Measurements from ENCODE around the gene KLHDC7A. TPM values are rescaled to one million over a fixed set of nuclear protein-coding genes. Genes with fewer than 3 reads are reported as not detected.

The KLHDC7A gene
- polyA plus RNA-seq (2011; rRNA removed) (not detected in 2 replicates), polyA minus RNA-seq (2011; rRNA and poly(A)+ RNA removed) (not detected in 2 replicates)

- ChIA-PET POLR2A (no interaction called here), CTCF (no interaction called here)
- H3K27me3 ChIP-seq (ENCODE audit: control insufficient read depth, insufficient read depth, low read length) = no peaks in the 10 kb centered on the region
- no peaks in the 10 kb centered on the region for H3K36me3 ChIP-seq (ENCODE audit: control insufficient read depth, insufficient read depth, low read length)
- no peak for TF ChIP-seq CTCF (IDR thresholded peaks at IDR 0.05; ENCODE audit: insufficient read depth, low read depth, low read length)
- no peak for DNase-seq (ENCODE audit: low read depth)
- no peak within 1 kb of the TSS for H3K4me3 ChIP-seq (ENCODE audit: low read depth, low read length)
Measured at GRCh38 chr1:18480315-18481189, at the start of gene KLHDC7A. TSS of gene KLHDC7A (plus strand) at chr1:18480930. CDS start at chr1:18480982, 52 bp downstream.

- DNase-seq (ENCODE audit: low read depth) = no peak
- H3K36me3 ChIP-seq (ENCODE audit: control insufficient read depth, insufficient read depth, low read length) = no peaks in the 10 kb centered on the region
- ChIA-PET POLR2A (no interaction called here), CTCF (no interaction called here)
- no peak for TF ChIP-seq CTCF (IDR thresholded peaks at IDR 0.05; ENCODE audit: insufficient read depth, low read depth, low read length)
- no peak overlapping the region for H3K4me3 ChIP-seq (ENCODE audit: low read depth, low read length)
- H3K27me3 ChIP-seq (ENCODE audit: control insufficient read depth, insufficient read depth, low read length) = no peaks in the 10 kb centered on the region
Measured at GRCh38 chr1:18434041-18434440, 46.7 kb upstream of the KLHDC7A start.

GRCh38 chr1:18440385-18441226, 40.1 kb upstream of the KLHDC7A start:
- POLR2A ChIA-PET = no interaction called here
- Histone ChIP-seq H3K27me3 (ENCODE audit: control insufficient read depth, insufficient read depth, low read length) (no peaks in the 10 kb centered on the region), H3K4me3 (ENCODE audit: low read depth, low read length) (no peak overlapping the region), H3K36me3 (ENCODE audit: control insufficient read depth, insufficient read depth, low read length) (no peaks in the 10 kb centered on the region)
- no peak for TF ChIP-seq CTCF (IDR thresholded peaks at IDR 0.05; ENCODE audit: insufficient read depth, low read depth, low read length)
- DNase-seq (ENCODE audit: low read depth) = no peak
- CTCF ChIA-PET = no interaction called here

- H3K36me3 ChIP-seq (ENCODE audit: control insufficient read depth, insufficient read depth, low read length) = no peaks in the 10 kb centered on the region
- no peaks in the 10 kb centered on the region for H3K27me3 ChIP-seq (ENCODE audit: control insufficient read depth, insufficient read depth, low read length)
- H3K4me3 ChIP-seq (ENCODE audit: low read depth, low read length) = no peak overlapping the region
- no peak for TF ChIP-seq CTCF (IDR thresholded peaks at IDR 0.05; ENCODE audit: insufficient read depth, low read depth, low read length)
- ChIA-PET CTCF (no interaction called here), POLR2A (no interaction called here)
- no peak for DNase-seq (ENCODE audit: low read depth)
Measured at GRCh38 chr1:18443587-18444520, 36.9 kb upstream of the KLHDC7A start.
